ENCODE data around the gene SECTM1. TPM values are rescaled to one million over a fixed set of nuclear protein-coding genes. Genes with fewer than 3 reads are reported as not detected.

Gene SECTM1
- total and polyA plus RNA-seq, 8 donors: 0.74 to 7.4 (median 1.6) TPM

- 3% methylated on average over 77 to 86 of the region's 86 CpGs for WGBS, 2 donors
- H3K27ac ChIP-seq: peak overlapping the region; percentile 87 to 94 (median 92)
- ATAC-seq (peak; percentile 79 to 86 (median 84)), DNase-seq (peak; percentile 93 to 98 (median 96)), FAIRE-seq (peak; percentile 23)
- no peaks in the 10 kb centered on the region for H3K27me3 ChIP-seq
- TF ChIP-seq CTCF (IDR thresholded peaks at IDR 0.05): no peak
- no peaks in the 10 kb centered on the region for H3K9me3 ChIP-seq
- peaks cover 18 to 50% (median 33%) of the 10 kb centered on the region in 3 donors for H3K4me1 ChIP-seq
- H3K4me3 ChIP-seq: peak overlapping the region; percentile 74 to 95 (median 79)
- intact Hi-C loops (cut with DNase I): no loop called here
- H3K36me3 ChIP-seq: no peaks in the 10 kb centered on the region
Observed at GRCh38 chr17:82292251-82293154, 41.1 kb downstream of the SECTM1 start.

DNA sequence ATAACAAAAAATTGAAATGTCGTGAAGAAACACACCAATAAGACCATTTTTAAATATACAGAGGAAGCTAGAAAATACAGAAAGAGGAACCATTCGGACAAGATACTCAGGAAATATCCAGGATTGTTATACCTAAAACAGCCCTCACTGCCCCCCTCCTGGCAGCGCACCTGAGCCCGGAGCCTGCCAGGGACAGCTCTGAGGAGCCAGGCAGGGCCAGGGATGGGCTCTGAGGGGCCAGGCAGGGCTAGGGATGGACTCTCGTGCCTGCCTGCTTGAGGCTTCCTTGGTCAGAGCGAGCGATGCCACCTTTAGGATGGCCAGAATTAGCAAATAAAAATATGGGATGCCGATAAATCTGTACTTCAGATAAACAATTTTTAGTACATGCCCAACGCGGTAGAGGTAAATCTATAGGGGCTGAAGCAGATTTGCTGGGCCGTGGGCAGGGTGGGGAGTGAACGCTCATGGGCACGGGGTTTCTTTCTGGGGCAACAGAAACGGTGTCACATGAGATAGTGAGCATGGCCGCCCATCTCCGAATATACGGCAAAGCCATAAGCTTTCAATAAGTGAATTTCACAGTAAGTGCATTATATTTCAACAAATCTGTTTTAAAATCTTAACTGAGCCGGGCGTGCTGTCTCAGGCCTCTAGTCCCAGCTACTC lies 41.9 kb downstream of the SECTM1 start:
- DNase-seq: peak in 1 of 6 donors; percentile 42
- Histone ChIP-seq H3K4me1 (peaks cover 23 to 44% (median 27%) of the 10 kb centered on the region in 3 donors), H3K4me3 (peak overlapping the region in 3 of 4 donors; percentile 75 to 95 (median 83)), H3K36me3 (no peaks in the 10 kb centered on the region), H3K27me3 (no peaks in the 10 kb centered on the region), H3K27ac (peak overlapping the region; percentile 87 to 94 (median 92)), H3K9me3 (no peaks in the 10 kb centered on the region)
- no peak for FAIRE-seq
- 79 to 80% methylated on average over 19 of the region's 19 CpGs for WGBS, 2 donors
- intact Hi-C loops (cut with DNase I): no loop called here
- TF ChIP-seq CTCF (IDR thresholded peaks at IDR 0.05): no peak
- ATAC-seq: no peak

GRCh38 chr17:82287868-82288801 lies 45.4 kb downstream of the SECTM1 start:
- FAIRE-seq (no peak), ATAC-seq (peak; percentile 77 to 83 (median 78)), DNase-seq (peak; percentile 84 to 97 (median 94))
- H3K27ac ChIP-seq: peak overlapping the region; percentile 39 to 88 (median 83)
- intact Hi-C loops (cut with DNase I): no loop called here
- no peaks in the 10 kb centered on the region for H3K36me3 ChIP-seq
- 11 to 15% methylated on average over 19 of the region's 19 CpGs for WGBS, 2 donors
- H3K9me3 ChIP-seq: no peaks in the 10 kb centered on the region
- H3K4me1 ChIP-seq: peaks cover 9 to 18% (median 18%) of the 10 kb centered on the region in 3 donors
- no peak overlapping the region for H3K4me3 ChIP-seq
- H3K27me3 ChIP-seq: no peaks in the 10 kb centered on the region
- TF ChIP-seq CTCF (IDR thresholded peaks at IDR 0.05): no peak

GRCh38 chr17:82287013-82287867 lies 46.3 kb downstream of the SECTM1 start:
- Histone ChIP-seq H3K27me3 (no peaks in the 10 kb centered on the region), H3K9me3 (no peaks in the 10 kb centered on the region), H3K27ac (peak overlapping the region; percentile 39 to 88 (median 83)), H3K4me3 (no peak overlapping the region), H3K36me3 (no peaks in the 10 kb centered on the region), H3K4me1 (peaks cover 11 to 23% (median 23%) of the 10 kb centered on the region in 3 donors)
- DNase-seq (no peak), FAIRE-seq (no peak), ATAC-seq (no peak)
- TF ChIP-seq CTCF (IDR thresholded peaks at IDR 0.05): no peak
- 79 to 82% methylated on average over 9 of the region's 9 CpGs for WGBS, 2 donors
- intact Hi-C loops (cut with DNase I): no loop called here

Measured in pancreas (tissue), 10 donors.